Panc1 (cell line): ENCODE results near the gene CHAF1A. TPM values are rescaled to one million over a fixed set of nuclear protein-coding genes. Genes with fewer than 3 reads are reported as not detected.

Experiments used
- ATAC-seq: fragments of 200-7000 bp; cut with Tn5 transposase; 2 replicates; pipeline ENCODE4 v1.9.1; 2020; ENCODE audit warnings: mild to moderate bottlenecking, moderate library complexity
- BruUV-seq: library from RNA; stranded (reverse); fragments of 400-500 nt; replicated peaks from 2 replicates; lab custom pipeline; 2021; lab: Mats Ljungman, UMichigan
- CTCF ChIA-PET: fragments of 300-600 bp; sonication (Branson Sonifier 250); formaldehyde crosslinking; loops from one replicate; lab custom pipeline; 2022; ENCODE audit warnings: antibody characterized with exemption; lab: Charles Lee
- POLR2A ChIA-PET: fragments of 300-600 bp; sonication (Branson Sonifier 250); formaldehyde crosslinking; loops from one replicate; lab custom pipeline; 2022; ENCODE audit warnings: antibody characterized with exemption; lab: Charles Lee
- DNase-seq: peaks from one replicate; pipeline ENCODE4 v3.0.0-alpha.2; 2010; ENCODE audit warnings: low read depth, low spot score
- H3K27ac ChIP-seq: 2 replicates; pipeline ENCODE4 v1.5.1; 2011; ENCODE audit warnings: mild to moderate bottlenecking, low read length, inconsistent platforms
- H3K27me3 ChIP-seq: fragments of 200-500 bp; sonication (Bioruptor generic); 2 replicates; pipeline ENCODE4 v1.6.0; 2014; ENCODE audit warnings: low read length, inconsistent platforms; ENCODE audit not compliant: control insufficient read depth, insufficient read depth
- H3K36me3 ChIP-seq: fragments of 200-500 bp; sonication (Bioruptor generic); 2 replicates; pipeline ENCODE4 v1.5.1; 2014; ENCODE audit warnings: inconsistent platforms, mild to moderate bottlenecking, low read length, moderate library complexity; ENCODE audit not compliant: control insufficient read depth, insufficient read depth
- H3K4me1 ChIP-seq: 2 replicates; pipeline ENCODE4 v1.5.1; 2011; ENCODE audit warnings: inconsistent platforms, mild to moderate bottlenecking, low read length, moderate library complexity; ENCODE audit not compliant: control insufficient read depth, insufficient read depth
- H3K4me3 ChIP-seq, 2 experiments: 2 replicates each; pipeline ENCODE4 v1.5.1; 2011 to 2012; ENCODE audit warnings: low read depth in 2 of 2, low read length in 2 of 2, mild to moderate bottlenecking in 2 of 2, inconsistent platforms in 1 of 2, moderate library complexity in 1 of 2
- H3K9me3 ChIP-seq: fragments of 200-500 bp; sonication (Bioruptor generic); 2 replicates; pipeline ENCODE4 v1.5.1; 2014; ENCODE audit warnings: low read depth, mild to moderate bottlenecking, inconsistent platforms, low read length, moderate library complexity; ENCODE audit not compliant: control insufficient read depth, insufficient read depth
- CTCF ChIP-seq: fragments of 450-650 bp; IDR thresholded peaks from 2 replicates; pipeline ENCODE4 v1.5.1; 2017; ENCODE audit warnings: mild to moderate bottlenecking
- POLR2AphosphoS5 ChIP-seq: IDR thresholded peaks from 2 replicates; pipeline ENCODE4 v1.6.1; 2012; ENCODE audit warnings: mild to moderate bottlenecking, low read depth, low read length, moderate library complexity
- REST ChIP-seq, 2 experiments: IDR thresholded peaks; 2 replicates each; pipeline ENCODE4 v1.6.1; 2011 to 2012; ENCODE audit warnings: low read depth in 2 of 2, control low read depth in 1 of 2, low read length in 1 of 2, mild to moderate bottlenecking in 1 of 2, moderate library complexity in 1 of 2; ENCODE audit not compliant: insufficient read depth in 1 of 2
- SIN3A ChIP-seq: IDR thresholded peaks from 2 replicates; pipeline ENCODE4 v1.6.1; 2012; ENCODE audit warnings: low read depth, mild to moderate bottlenecking, low read length, moderate library complexity, borderline replicate concordance; ENCODE audit not compliant: insufficient read depth
- TCF7L2 ChIP-seq: IDR thresholded peaks from 2 replicates; pipeline ENCODE4 v1.6.1; 2011; ENCODE audit warnings: mild to moderate bottlenecking, low read depth, low read length, inconsistent platforms
- in situ Hi-C: cut with HindIII; loops from 2 replicates; pipeline ENCODE4 v1.10.0; 2016; ENCODE audit warnings: low sequenced_read_pairs, low pct_unique_long_range_greater_than_20kb
- intact Hi-C: fragments of 100-400 bp; cut with micrococcal nuclease; formaldehyde crosslinking; loops from one replicate; pipeline ENCODE4 v1.10.0; 2022; ENCODE audit not compliant: unreplicated experiment
- total RNA-seq: library from RNA; stranded (reverse); gene quantifications from one replicate; pipeline ENCODE4 v1.2.1, GENCODE V29; 2021; ENCODE audit not compliant: unreplicated experiment

Gene CHAF1A
- total RNA-seq, 1 experiment from 2014 or later = 45.4 TPM

GRCh38 chr19:4358709-4359626 is 43.5 kb upstream of the CHAF1A start:
- Histone ChIP-seq H3K9me3 (no peaks in the 10 kb centered on the region), H3K4me1 (peaks cover 26% of the 10 kb centered on the region), H3K27ac (peak overlapping the region; percentile 44; the same call in 1 of the 2 replicates), H3K36me3 (no peaks in the 10 kb centered on the region), H3K4me3 (no peak overlapping the region), H3K27me3 (no peaks in the 10 kb centered on the region)
- in situ Hi-C loops (no loop called here), intact Hi-C loops (no loop called here)
- BruUV-seq = no TSS peak
- DNase-seq (no peak), ATAC-seq (no peak)
- TF ChIP-seq POLR2AphosphoS5 (0 out of 2 replicates have a peak, but pooled peaks have one; percentile 8), SIN3A (no peak)
- ChIA-PET POLR2A (interaction anchor here (0.5 to 0.6 kb wide), 2 partner anchors 10 to 112 kb away, joined by 3 to 4 read pairs; partner anchors contain the start of gene YJU2), CTCF (interaction anchor here (0.6 kb wide), 1 partner anchor 42 kb away, joined by 6 read pairs; no protein-coding TSS in a partner anchor)

- ATAC-seq = peak; percentile 40
- in situ Hi-C loops = no loop called here
- CTCF ChIA-PET = interaction anchor here (0.5 kb wide), 1 partner anchor 97 kb away, joined by 7 read pairs; no protein-coding TSS in a partner anchor
Measured at GRCh38 chr19:4359627-4360000, 42.8 kb upstream of the CHAF1A start.

More at GRCh38 chr19:4359627-4360000, 42.8 kb upstream of the CHAF1A start:
- POLR2A ChIA-PET = no interaction called here
- no peaks in the 10 kb centered on the region for H3K27me3 ChIP-seq
- peak overlapping the region; percentile 61; the same call in 1 of the 2 replicates for H3K27ac ChIP-seq
- intact Hi-C loops = no loop called here
- no peaks in the 10 kb centered on the region for H3K36me3 ChIP-seq
- no peaks in the 10 kb centered on the region for H3K9me3 ChIP-seq
- TF ChIP-seq CTCF = no peak
- no peak for TF ChIP-seq POLR2AphosphoS5
- no peak for TF ChIP-seq REST (IDR thresholded peaks at IDR 0.05; ENCODE audit: insufficient read depth in 1 of 2, low read depth in 2 of 2, low read length in 1 of 2)
- no peak for TF ChIP-seq SIN3A
- no peak for TF ChIP-seq TCF7L2
- BruUV-seq = no TSS peak
- peaks cover 26% of the 10 kb centered on the region for H3K4me1 ChIP-seq
- no peak for DNase-seq
- no peak overlapping the region for H3K4me3 ChIP-seq
